ENCODE data around the gene GFOD1. TPM values are rescaled to one million over a fixed set of nuclear protein-coding genes. Genes with fewer than 3 reads are reported as not detected.
"Not testable (repeated sequence)": the region's sequence is repeated elsewhere in the genome, so short reads cannot be mapped to it uniquely, and the experiment has no call there.

Gene GFOD1
- polyA plus RNA-seq, 1 of the 3 experiments (the other 2 are of a cell fraction) = 1.6 TPM

DNA sequence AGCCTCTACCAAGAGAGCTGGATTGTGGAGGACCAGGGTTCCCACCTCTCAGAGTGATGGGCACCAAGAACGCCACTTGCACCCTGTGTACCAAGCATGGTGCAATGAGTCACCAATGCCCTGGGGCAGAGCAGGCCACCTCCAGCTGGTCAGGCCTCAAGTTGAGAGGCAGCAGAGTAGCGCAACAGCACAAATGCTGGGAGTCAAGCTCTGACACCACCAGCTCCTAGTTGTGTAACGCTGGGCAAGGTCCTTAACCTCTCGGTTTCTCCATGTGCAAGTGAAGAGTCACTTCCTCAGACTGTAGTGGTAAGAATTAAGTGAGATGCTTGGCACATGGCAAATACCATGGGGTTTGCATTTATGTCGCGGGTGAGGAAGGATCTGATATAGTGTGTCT, 25.6 kb downstream of the GFOD1 start:
- 79% methylated on average over 5 of the region's 6 CpGs for WGBS (ENCODE audit: low lambda C conversion rate)
- no peaks in the 10 kb centered on the region for H3F3A ChIP-seq (replicated peaks; ENCODE audit: insufficient read depth)
- CTCF ChIA-PET = no interaction called here

DNA sequence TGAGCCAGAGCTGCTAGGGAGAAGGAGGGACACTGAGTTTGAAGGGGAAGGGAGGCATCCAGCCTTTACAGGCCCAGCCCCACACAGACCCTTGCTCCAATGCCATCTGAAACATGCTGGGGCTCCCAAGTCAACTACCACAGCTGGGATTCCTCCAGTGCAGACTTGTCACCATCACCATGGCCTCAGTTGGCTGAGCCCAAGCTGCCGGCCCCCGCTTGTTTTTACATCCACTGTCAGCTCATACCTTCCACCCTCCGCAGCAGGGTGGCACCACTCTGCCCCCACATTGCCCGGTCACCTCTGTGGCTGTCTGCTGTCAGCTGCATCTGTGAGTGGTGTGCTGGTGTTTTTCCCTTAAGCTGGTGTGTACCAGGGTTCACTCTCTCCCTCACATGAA, 26.1 kb downstream of the GFOD1 start:
- no peaks in the 10 kb centered on the region for H3K36me3 ChIP-seq (replicated peaks in 1 of 2; ENCODE audit: control insufficient read depth in 1 of 2, insufficient read depth in 2 of 2, low read length in 1 of 2)
- no peak overlapping the region for H2AFZ ChIP-seq (ENCODE audit: low read depth)
- CTCF ChIA-PET = no interaction called here
- H3K4me2 ChIP-seq = no peak overlapping the region
- no peak overlapping the region for H3K4me3 ChIP-seq (ENCODE audit: low read depth in 2 of 2, low read length in 1 of 2)
- no peaks in the 10 kb centered on the region for H3K9me2 ChIP-seq
- H3F3A ChIP-seq (replicated peaks; ENCODE audit: insufficient read depth) = no peaks in the 10 kb centered on the region
- no peaks in the 10 kb centered on the region for H3K27me3 ChIP-seq (ENCODE audit: insufficient read depth)
- peaks cover 0 to 12% of the 10 kb centered on the region in 2 experiments; a peak in 2 of 4 replicates for H3K4me1 ChIP-seq (ENCODE audit: control insufficient read depth in 1 of 2, insufficient read depth in 2 of 2, low read depth in 1 of 2, low read length in 1 of 2)
- POLR2A ChIA-PET = no interaction called here
- no peaks in the 10 kb centered on the region for H4K20me1 ChIP-seq (ENCODE audit: insufficient read depth)
- no peak overlapping the region for H3K9ac ChIP-seq
- TF ChIP-seq, protein P1, sequence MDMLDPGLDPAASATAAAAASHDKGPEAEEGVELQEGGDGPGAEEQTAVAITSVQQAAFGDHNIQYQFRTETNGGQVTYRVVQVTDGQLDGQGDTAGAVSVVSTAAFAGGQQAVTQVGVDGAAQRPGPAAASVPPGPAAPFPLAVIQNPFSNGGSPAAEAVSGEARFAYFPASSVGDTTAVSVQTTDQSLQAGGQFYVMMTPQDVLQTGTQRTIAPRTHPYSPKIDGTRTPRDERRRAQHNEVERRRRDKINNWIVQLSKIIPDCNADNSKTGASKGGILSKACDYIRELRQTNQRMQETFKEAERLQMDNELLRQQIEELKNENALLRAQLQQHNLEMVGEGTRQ (IDR thresholded peaks at IDR 0.05; ENCODE audit: borderline replicate concordance, low read depth, low read length) = no peak
- no peak for TF ChIP-seq MEF2A (IDR thresholded peaks at IDR 0.05; ENCODE audit: borderline replicate concordance, low read depth)
- no peak for TF ChIP-seq ELF1 (IDR thresholded peaks at IDR 0.05)
- TF ChIP-seq TAF1 (IDR thresholded peaks at IDR 0.05; ENCODE audit: borderline replicate concordance, low read depth, low read length) = no peak
- no peak for TF ChIP-seq FOXM1 (IDR thresholded peaks at IDR 0.05; ENCODE audit: low read depth)
- TF ChIP-seq SMC3 (IDR thresholded peaks at IDR 0.05; ENCODE audit: low read depth, low read length) = no peak
- no peak for DNase-seq
- no peaks in the 10 kb centered on the region for H3K79me2 ChIP-seq (ENCODE audit: insufficient read depth)
- no peak overlapping the region for H3K27ac ChIP-seq (ENCODE audit: low read depth in 2 of 2, low read length in 1 of 2)
- 100% methylated on average over 3 of the region's 4 CpGs for WGBS (ENCODE audit: low lambda C conversion rate)
- H3K9me3 ChIP-seq = no peaks in the 10 kb centered on the region

More for the DNA sequence above, 25.6 kb downstream of the GFOD1 start:
- no peaks in the 10 kb centered on the region for H3K27me3 ChIP-seq (ENCODE audit: insufficient read depth)
- H3K9ac ChIP-seq = no peak overlapping the region
- H3K27ac ChIP-seq (ENCODE audit: low read depth in 2 of 2, low read length in 1 of 2) = no peak overlapping the region
- no peak for DNase-seq
- no peaks in the 10 kb centered on the region for H3K9me2 ChIP-seq
- no peak overlapping the region for H3K4me3 ChIP-seq (ENCODE audit: low read depth in 2 of 2, low read length in 1 of 2)
- POLR2A ChIA-PET = no interaction called here
- H3K4me2 ChIP-seq = no peak overlapping the region
- H3K79me2 ChIP-seq (ENCODE audit: insufficient read depth) = no peaks in the 10 kb centered on the region
- H4K20me1 ChIP-seq (ENCODE audit: insufficient read depth) = no peaks in the 10 kb centered on the region
- TF ChIP-seq TEAD4 (IDR thresholded peaks at IDR 0.05; ENCODE audit: borderline replicate concordance, insufficient read depth) = no peak
- TF ChIP-seq MEF2A (IDR thresholded peaks at IDR 0.05; ENCODE audit: borderline replicate concordance, low read depth) = no peak
- TF ChIP-seq POLR2AphosphoS5 (IDR thresholded peaks at IDR 0.05; ENCODE audit: low read depth, low read length) = no peak
- no peak for TF ChIP-seq JUND (IDR thresholded peaks at IDR 0.05)
- TF ChIP-seq GABPA (IDR thresholded peaks at IDR 0.05; ENCODE audit: low read depth) = no peak
- H2AFZ ChIP-seq (ENCODE audit: low read depth) = no peak overlapping the region
- H3K9me3 ChIP-seq = no peaks in the 10 kb centered on the region
- H3K36me3 ChIP-seq (replicated peaks in 1 of 2; ENCODE audit: control insufficient read depth in 1 of 2, insufficient read depth in 2 of 2, low read length in 1 of 2) = no peaks in the 10 kb centered on the region
- H3K4me1 ChIP-seq (ENCODE audit: control insufficient read depth in 1 of 2, insufficient read depth in 2 of 2, low read depth in 1 of 2, low read length in 1 of 2) = peaks cover 0 to 12% of the 10 kb centered on the region in 2 experiments; a peak in 2 of 4 replicates

DNA sequence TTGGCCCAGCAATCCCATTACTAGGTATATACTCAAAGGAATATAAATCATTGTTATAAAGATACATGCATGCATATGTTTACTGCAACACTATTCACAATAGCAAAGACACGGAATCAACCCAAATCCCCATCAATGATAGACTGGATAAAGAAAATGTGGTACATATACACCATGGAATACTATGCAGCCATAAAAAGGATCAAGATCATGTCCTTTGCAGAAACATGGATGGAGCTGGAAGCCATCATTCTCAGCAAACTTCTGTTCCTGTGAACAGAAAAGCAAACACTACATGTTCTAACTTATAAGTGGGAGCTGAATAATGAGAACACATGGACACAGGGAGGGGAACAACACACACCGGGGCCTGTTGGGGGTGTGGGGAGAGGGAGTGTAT, 27.1 kb downstream of the GFOD1 start:
- peaks cover 0 to 16% of the 10 kb centered on the region in 2 experiments; a peak in 1 of 4 replicates for H3K4me1 ChIP-seq (ENCODE audit: control insufficient read depth in 1 of 2, insufficient read depth in 2 of 2, low read depth in 1 of 2, low read length in 1 of 2)
- H3K9me3 ChIP-seq; H3K4me3 ChIP-seq (ENCODE audit: low read depth in 2 of 2, low read length in 1 of 2); H3K4me2 ChIP-seq; H3F3A ChIP-seq (replicated peaks; ENCODE audit: insufficient read depth); H3K9ac ChIP-seq; H3K27me3 ChIP-seq (ENCODE audit: insufficient read depth); POLR2A ChIA-PET; H3K36me3 ChIP-seq (replicated peaks in 1 of 2; ENCODE audit: control insufficient read depth in 1 of 2, insufficient read depth in 2 of 2, low read length in 1 of 2); DNase-seq; H3K9me2 ChIP-seq; H2AFZ ChIP-seq (ENCODE audit: low read depth); H4K20me1 ChIP-seq (ENCODE audit: insufficient read depth); H3K27ac ChIP-seq (ENCODE audit: low read depth in 2 of 2, low read length in 1 of 2); H3K79me2 ChIP-seq (ENCODE audit: insufficient read depth): not testable (repeated sequence)
- CTCF ChIA-PET = interaction anchor here (1.4 kb wide), 1 partner anchor 8 kb away, joined by 3 read pairs; no protein-coding TSS in a partner anchor
- WGBS (ENCODE audit: low lambda C conversion rate) = 73% methylated on average over 2 of the region's 2 CpGs
